ENCODE data around the gene SOS2.

DNA sequence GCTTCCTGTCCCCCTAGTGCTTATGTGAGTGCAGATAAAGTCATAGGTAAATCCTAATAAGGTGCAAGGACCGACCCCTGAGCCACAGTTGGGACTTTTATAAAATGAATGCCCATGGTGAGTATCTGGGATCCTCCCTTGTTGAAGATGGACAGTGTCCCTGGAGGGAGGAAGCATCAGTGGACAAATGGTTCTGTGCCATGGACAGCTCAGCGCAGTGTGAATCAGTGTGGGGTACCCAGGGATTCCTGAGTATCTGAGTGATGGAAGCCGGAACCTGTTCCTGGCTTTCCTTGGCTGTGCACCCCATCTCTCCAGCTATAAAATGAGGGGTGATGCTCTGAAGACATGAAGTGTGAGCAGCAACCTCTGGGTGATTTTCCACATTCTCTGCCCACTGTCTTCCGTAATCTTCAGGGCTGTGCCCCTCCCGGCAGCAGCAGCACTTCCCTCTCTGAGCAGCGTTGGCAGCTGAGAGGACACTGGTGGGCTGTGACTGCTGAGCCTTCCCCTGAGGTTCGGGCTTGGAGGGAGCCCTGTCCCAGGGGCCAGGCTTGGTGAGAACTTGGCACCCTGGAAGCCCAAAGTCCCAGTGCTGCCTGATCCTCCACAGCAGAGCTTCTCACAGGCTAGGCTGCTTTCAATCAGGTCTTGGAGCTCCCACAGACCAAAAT lies 140.0 kb downstream of the SOS2 start:
- TF ChIP-seq, protein P1, sequence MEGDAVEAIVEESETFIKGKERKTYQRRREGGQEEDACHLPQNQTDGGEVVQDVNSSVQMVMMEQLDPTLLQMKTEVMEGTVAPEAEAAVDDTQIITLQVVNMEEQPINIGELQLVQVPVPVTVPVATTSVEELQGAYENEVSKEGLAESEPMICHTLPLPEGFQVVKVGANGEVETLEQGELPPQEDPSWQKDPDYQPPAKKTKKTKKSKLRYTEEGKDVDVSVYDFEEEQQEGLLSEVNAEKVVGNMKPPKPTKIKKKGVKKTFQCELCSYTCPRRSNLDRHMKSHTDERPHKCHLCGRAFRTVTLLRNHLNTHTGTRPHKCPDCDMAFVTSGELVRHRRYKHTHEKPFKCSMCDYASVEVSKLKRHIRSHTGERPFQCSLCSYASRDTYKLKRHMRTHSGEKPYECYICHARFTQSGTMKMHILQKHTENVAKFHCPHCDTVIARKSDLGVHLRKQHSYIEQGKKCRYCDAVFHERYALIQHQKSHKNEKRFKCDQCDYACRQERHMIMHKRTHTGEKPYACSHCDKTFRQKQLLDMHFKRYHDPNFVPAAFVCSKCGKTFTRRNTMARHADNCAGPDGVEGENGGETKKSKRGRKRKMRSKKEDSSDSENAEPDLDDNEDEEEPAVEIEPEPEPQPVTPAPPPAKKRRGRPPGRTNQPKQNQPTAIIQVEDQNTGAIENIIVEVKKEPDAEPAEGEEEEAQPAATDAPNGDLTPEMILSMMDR (IDR thresholded peaks at IDR 0.05), result no peak
- no peak for TF ChIP-seq POLR2A (IDR thresholded peaks at IDR 0.05)

All from heart left ventricle (tissue), 13 donors.